Airway epithelial cell (primary cell): ENCODE measurements around the gene HNRNPAB. TPM values are rescaled to one million over a fixed set of nuclear protein-coding genes. Genes with fewer than 3 reads are reported as not detected.

Source experiments
- total RNA-seq: library from RNA; depleted of rRNA; stranded (reverse); fragments of >200 nt; gene quantifications from 2 replicates; pipeline ENCODE4 v1.2.3, GENCODE V29; 2015

HNRNPAB gene
- total RNA-seq: 135 and 145 TPM in 2 replicates

GRCh38 chr5:178204182-178204934 lies at the start of gene HNRNPAB:
Gene HNRNPAB, plus strand, starts transcription at chr5:178204533. Its CDS starts 305 bp downstream, at chr5:178204838.

GRCh38 chr5:178187014-178187413 lies 17.3 kb upstream of the HNRNPAB start, which contains the start of gene GMCL2:
Gene GMCL2, minus strand, starts transcription at chr5:178187371. Its CDS starts 72 bp downstream, at chr5:178187299.

GRCh38 chr5:178232124-178232919 lies 28.0 kb downstream of the HNRNPAB start, which contains the start of gene PHYKPL:
Gene PHYKPL, minus strand, starts transcription at chr5:178232802. Its CDS starts 252 bp downstream, at chr5:178232550.

Other genes starting within 250 kb of the HNRNPAB start
- gene PROP1, start 208.3 kb upstream of the HNRNPAB start, total RNA-seq: not detected in 2 replicates
- 3.0 and 3.6 TPM in 2 replicates for gene N4BP3, start 91.0 kb upstream of the HNRNPAB start, total RNA-seq
- gene RMND5B, start 73.5 kb upstream of the HNRNPAB start, total RNA-seq: 20.9 and 21.9 TPM in 2 replicates
- 383 and 414 TPM in 2 replicates for gene NHP2, start 50.6 kb upstream of the HNRNPAB start, total RNA-seq
- gene GMCL2, start 17.2 kb upstream of the HNRNPAB start, total RNA-seq: not detected in 2 replicates
- 6.6 and 10.7 TPM in 2 replicates for gene PHYKPL, start 28.3 kb downstream of the HNRNPAB start, total RNA-seq